ENCODE results near the gene ATG2B.
"Not testable (repeated sequence)": the region's sequence is repeated elsewhere in the genome, so short reads cannot be mapped to it uniquely, and the experiment has no call there.

ATG2B gene

DNA sequence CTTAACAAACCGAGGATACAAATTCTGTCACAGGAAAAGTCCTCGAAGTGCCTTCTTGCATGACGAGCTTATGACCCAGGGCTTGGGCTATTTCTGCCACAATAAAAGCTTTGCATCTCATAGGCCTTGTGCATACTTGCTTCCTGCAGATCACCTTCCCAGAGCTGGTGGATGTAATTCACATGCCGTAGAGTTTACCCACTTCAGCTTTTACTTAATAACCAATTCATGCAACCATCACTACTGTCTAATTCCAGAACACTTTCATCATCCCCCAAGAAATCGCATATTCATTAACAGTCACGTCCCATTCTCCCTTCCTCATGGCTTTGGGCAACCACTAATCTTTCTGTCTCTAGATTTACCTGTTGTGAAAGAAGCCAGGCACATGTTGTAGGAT is 116.1 kb downstream of the ATG2B start:
- DNase-seq = no peak

DNA sequence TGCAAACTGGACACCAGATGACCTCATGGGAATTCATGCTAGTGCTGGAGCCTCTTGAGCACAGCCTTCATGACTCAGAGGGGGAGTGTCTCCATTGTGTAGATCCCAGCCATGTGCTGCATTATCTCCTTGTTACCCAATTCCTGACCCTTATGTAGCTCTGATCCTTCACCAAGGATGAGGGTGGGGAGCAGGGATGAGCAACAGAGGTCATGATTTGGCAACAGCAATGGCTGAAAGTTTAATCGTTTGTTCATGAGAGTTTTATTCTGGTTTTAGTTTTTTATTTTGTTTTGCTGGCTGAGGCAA is 116.6 kb downstream of the ATG2B start:
- peak; percentile 85 for DNase-seq

DNA sequence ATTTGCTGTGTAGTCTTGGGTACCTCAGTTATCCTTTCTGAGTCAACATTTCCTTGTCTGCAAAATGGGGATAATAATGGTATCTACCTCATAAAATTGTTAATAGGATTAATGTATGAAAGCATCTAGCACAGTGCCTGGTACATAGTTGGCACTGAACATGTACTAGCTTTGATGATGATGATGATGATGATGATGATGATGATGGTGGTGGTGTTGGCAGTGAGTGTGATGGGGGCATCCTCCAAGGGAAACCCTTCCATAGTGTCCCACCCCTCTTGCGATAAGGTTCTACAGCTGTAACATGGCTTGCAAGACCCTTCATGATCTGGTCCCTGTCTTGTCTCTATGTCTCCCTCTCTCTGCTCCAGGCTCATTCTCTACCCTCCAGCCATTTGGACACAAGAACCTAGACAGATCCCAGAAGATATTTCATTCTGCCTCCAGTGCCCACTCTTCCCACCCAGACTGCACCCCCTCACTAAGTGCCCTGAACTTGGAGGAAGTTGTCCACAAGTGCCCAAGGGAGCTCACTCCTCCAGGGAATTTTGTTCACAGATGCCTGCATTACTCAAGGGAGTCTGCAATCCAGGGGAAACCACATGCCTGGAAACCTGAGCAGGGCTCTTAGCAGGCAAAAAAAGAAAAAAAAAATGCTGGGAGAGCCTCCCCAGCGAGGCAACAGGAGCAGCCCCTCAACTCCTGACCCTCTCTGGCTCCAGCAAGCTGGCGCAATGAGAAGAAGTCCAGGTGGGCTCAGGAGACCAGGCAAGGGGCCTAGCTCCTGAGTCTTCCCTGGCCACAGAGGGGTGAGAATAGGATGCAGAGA is 117.2 kb downstream of the ATG2B start:
- peak; percentile 55 for DNase-seq

DNA sequence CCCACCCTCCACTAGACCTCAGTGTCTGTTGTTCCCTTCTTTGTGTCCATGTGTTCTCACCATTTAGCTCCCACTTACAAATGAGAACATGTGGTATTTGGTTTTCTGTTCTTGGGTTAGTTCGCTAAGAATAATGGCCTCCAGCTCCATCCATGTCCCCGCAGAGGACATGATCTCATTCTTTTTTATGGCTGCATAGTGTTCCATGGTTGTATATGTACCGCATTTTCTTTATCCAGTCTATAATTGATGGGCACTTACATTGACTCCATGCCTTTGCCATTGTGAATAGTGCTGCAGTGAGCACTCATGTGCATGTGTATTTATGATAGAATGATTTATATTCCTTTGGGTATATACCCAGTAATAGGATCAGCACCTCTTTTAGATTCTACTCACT is 118.1 kb downstream of the ATG2B start:
- not testable (repeated sequence) for DNase-seq

DNA sequence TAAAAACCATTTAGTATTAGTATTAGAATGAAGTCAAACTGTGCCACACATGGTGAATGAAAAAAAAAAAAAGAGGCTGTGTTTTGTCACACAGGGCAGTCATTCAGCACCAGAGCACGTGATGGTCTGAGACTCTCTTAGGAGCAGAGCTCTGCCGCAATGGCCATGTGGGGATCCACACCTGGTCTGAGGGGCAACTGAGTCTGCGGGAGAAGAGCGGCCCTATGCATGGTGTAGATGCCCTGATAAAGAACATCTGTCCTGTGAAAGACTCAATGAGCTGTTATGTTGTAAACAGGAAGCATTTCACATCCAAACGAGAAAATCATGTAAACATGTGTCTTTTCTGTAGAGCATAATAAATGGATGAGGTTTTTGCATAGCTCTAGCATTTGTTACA is 119.4 kb downstream of the ATG2B start:
- DNase-seq = no peak

DNA sequence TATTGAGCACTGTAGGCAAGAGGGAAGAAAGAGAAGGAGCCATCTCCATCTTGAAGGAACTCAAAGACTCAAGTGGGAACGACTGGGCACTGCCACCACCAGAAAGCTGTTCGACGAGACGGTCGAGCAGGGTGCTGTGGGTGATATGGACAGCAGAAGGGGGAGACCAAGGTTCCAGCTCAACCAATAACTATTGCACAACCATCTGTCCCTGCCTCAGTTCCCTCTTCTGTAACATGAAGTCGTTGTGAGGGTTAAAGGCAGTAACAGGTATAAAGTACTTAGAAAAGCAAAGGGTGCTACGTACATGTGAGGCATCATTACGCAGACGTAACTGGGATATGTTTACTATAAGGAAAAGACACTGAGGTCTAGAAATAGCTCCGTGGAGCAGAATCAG is 121.0 kb downstream of the ATG2B start:
- DNase-seq = no peak

DNA sequence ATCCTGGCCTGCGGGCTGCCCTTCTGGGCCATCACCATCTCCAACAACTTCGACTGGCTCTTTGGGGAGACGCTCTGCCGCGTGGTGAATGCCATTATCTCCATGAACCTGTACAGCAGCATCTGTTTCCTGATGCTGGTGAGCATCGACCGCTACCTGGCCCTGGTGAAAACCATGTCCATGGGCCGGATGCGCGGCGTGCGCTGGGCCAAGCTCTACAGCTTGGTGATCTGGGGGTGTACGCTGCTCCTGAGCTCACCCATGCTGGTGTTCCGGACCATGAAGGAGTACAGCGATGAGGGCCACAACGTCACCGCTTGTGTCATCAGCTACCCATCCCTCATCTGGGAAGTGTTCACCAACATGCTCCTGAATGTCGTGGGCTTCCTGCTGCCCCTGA is 122.5 kb downstream of the ATG2B start:
- DNase-seq = no peak

DNA sequence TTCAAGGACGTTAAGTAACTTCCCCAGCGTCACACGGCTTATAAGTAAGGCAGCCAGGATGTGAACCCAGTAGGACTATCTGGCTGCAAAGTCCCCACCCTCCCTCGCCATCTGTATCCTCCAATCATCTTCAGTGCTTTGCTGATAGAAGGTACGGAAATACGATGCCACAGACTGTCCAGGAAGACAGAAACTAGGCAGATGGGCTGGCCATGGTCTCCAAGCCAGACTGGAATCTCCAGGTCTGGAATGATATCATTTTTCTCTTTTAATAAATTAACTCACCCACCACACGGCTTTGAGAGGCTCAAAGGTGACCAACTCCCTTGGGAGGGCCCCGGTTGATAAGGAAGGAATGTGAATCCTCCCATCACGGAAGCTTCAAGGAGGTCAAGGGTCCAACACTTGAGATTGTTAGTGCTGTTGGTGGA is 123.4 kb downstream of the ATG2B start:
- DNase-seq = no peak

DNA sequence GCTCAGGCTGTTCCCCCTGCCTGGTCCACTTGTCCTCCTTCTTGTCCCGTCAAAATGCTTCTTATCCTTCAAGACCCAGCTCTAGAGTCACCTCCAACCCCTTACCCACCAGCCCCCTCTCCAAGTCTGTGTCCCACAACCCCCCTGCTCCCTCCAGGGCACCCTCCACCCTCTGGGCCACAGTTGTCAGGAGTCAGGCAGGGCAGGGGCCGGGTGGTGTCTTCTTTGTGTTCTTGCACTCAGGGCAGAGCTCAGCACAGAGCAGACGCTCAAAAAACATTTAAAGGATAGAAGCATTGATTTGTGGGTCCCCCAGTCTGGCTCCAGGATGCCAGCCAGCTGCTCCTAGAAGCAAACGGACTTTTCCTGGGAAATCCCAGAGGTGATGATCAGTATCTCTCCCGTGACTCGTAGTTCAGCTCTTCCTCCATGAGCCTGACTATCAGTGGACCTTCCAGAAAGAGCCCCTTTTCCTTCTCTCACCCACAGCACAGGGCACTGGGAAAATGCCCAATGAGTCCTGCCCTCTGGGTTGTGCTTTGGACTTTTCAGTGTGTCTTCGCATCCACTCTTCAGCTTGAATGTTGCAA is 124.4 kb downstream of the ATG2B start:
- no peak for DNase-seq

DNA sequence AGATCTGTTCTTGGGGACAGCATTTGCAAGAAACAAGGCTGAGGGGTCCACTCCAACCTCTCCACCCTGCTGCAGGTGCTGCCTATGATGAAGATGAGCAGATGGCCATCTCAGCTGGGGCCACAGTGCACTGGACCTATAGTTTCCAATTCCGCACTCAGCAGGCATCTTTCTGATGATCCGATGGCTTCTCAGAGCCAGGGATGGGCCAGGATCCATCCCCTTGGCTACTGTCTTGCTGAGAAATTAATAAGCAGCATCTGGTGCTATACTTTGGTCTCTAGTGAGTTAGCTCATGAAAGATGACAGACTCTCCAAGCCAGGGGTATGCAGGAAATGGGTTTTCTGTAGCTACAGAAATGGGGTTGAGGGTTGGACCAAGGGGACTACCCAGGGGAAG is 125.5 kb downstream of the ATG2B start:
- no peak for DNase-seq

DNA sequence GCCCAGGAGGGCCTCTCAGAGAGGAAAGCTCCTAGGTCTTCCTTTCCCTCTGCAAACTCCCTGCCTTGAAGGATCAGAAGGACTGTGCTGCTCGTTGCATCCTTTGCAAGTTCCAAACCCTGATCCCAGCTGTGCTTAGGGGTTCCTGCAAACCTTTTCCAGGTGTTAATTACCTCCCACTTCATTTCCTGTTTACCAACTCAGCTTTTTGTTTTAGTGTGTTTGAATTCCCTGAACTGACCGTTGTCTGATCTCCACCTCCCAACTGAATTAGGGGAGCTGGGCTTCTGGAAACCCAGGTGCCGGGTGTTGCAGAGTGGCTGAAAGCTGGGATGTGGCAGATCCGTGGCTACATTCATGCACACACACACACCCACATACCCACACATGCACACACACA is 127.7 kb downstream of the ATG2B start:
- no peak for DNase-seq

DNA sequence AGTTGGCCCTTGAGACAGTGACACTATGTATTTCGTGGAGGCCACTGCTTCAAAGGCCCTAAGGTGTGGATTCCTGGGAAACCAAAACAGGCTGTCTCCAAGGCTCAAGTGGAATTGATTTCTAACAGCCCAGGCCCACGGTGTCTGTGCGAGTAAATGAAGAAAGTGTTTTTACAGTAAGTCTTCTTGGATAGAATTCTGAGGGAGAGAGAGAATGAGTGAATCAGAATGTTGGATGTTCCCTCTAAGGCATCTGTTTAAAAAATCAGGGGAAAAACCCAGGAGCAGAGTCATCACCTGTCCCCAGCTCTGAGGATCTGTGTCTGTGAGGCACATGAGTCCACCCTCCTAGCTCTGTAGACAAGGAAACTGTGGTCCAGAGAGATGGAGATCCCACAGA is 129.5 kb downstream of the ATG2B start:
- DNase-seq = no peak

DNA sequence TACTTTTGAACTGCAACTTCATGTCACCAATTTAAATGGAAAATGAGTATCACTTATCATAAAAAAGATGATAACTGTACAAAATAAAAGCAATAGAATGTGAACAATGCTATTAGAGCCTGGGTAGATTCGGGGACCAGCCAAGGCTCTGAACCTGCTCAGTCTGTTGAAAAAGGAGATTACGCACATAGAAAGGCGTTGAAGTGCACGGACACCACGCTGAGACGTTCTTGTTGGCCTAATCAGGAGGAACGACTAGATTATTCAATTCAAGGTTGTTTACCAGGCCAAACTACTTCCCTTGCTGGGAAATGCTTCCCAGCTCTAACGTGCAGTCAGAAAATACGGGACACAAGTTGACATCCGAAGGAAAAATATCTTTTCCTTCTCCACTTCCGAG is 130.6 kb downstream of the ATG2B start:
- DNase-seq = no peak

DNA sequence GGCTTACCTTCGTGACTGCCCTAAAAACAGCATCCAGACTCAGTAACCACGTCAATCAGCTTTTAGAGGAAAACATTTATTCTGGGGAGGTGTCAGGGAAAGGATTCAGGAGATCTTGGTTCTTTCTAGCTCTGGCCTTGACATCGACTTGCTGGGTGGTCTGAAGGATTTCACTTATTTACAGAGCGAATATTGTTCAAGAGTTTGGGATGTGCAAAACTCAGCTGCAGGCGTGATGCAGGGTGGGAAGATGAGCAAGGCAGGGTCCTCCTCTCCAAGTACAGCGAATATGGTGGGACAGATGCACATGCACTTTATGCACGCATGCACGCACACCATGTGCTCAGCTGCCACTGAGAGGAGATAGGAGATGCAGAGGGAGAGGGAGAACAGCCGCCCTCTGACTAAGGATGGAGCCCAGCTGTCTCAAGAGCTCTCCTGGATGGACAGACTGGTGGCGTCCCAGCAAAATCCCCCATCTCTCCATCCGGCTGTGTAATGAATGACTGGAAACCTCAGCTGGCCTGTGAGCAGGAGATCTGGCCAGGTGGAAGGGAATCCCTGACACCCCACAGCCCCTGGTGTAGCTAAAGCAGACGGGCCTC is 131.5 kb downstream of the ATG2B start:
- no peak for DNase-seq

DNA sequence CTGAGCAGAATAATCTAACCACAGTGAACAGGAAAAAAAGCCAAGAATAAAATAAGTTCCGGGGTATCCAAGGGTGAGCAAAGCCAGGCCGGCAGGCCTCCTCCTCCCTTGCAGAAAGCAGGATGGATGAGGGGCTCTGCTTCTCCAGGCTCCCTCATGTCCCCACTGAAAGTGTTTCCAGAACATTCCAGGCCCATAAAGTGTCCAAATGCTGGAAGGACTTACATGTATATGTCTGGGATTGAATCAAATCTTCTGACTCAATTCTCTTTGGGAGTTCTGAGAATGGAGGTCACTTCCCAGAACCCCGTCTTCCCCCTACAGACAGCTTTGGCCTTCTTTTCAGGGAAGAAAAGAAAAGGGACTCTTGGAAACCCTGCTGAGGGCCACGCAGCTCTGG is 132.1 kb downstream of the ATG2B start:
- DNase-seq = no peak

DNA sequence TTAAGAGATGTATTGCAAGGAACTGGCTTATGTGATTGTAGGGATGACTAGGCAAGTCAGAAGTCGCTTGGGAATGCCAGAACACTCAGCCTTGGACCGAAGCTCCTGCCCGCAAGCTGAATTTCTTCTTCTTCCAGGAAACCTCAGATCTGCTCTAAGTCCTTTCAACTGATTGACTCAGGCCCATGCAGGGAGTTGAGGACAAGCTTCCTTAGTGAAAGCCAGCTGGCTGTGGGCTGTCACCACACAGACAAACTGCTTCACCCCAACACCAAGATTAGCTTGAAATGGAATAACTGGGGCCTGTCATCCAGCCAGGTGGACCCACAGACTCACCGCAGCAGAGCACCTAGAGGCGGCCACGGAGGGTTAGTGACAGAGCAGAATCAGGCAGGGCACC is 133.8 kb downstream of the ATG2B start:
- no peak for DNase-seq
